Measurements from ENCODE around the gene DCHS1.

DNA sequence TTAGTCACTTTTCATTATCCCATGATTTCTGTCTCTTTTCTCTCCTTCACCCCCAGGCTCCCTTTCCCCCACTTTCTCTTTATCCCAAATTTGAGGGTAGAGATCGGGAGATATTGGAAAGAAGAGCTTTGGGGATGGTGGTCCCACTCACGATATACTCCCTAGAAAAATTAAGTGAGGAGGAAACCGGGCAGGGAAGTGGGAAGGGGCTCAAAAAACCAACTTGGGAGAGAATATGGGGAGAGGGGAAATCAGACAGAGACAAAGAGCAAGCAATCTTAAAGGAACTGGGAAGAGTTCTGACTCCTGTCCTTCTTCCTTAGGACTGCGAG lies 941 bp upstream of the DCHS1 start:
- TF ChIP-seq POLR2A (IDR thresholded peaks at IDR 0.05) (no peak), POLR2AphosphoS5 (IDR thresholded peaks at IDR 0.05) (no peak)
- TF ChIP-seq, protein P1, sequence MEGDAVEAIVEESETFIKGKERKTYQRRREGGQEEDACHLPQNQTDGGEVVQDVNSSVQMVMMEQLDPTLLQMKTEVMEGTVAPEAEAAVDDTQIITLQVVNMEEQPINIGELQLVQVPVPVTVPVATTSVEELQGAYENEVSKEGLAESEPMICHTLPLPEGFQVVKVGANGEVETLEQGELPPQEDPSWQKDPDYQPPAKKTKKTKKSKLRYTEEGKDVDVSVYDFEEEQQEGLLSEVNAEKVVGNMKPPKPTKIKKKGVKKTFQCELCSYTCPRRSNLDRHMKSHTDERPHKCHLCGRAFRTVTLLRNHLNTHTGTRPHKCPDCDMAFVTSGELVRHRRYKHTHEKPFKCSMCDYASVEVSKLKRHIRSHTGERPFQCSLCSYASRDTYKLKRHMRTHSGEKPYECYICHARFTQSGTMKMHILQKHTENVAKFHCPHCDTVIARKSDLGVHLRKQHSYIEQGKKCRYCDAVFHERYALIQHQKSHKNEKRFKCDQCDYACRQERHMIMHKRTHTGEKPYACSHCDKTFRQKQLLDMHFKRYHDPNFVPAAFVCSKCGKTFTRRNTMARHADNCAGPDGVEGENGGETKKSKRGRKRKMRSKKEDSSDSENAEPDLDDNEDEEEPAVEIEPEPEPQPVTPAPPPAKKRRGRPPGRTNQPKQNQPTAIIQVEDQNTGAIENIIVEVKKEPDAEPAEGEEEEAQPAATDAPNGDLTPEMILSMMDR (IDR thresholded peaks at IDR 0.05 in 8 of 11, conservative IDR thresholded peaks at IDR 0.05 in 3 of 11) = no peak

Data from spleen (tissue), 7 donors.